B cell (primary cell): Measurements from ENCODE around the gene MORN1.

Source experiments
- CTCF ChIP-seq: fragments of 200-600 bp; IDR thresholded peaks from one replicate; pipeline ENCODE4 v1.8.0; 2022; ENCODE audit warnings: antibody characterized with exemption, mild to moderate bottlenecking
- EZH2 ChIP-seq: IDR thresholded peaks from 2 replicates; pipeline ENCODE4 v1.6.1; 2012; ENCODE audit warnings: borderline replicate concordance, low read depth, mild to moderate bottlenecking, moderate library complexity, low read length; ENCODE audit not compliant: insufficient read depth, poor library complexity, severe bottlenecking

- no peak for TF ChIP-seq CTCF
- no peak for TF ChIP-seq EZH2
Observed at GRCh38 chr1:2394761-2395160, 3.4 kb upstream of the MORN1 start.
